DMS153 (cell line): ENCODE measurements around the gene CAND2.
"Not testable (repeated sequence)": the region's sequence is repeated elsewhere in the genome, so short reads cannot be mapped to it uniquely, and the experiment has no call there.

Source experiments
- DNase-seq: peaks from one replicate; lab custom pipeline; 2025; lab: John Stamatoyannopoulos, UW

Gene CAND2

GRCh38 chr3:12862387-12862786 is 65.9 kb downstream of the CAND2 start:
- no peak for DNase-seq

- no peak for DNase-seq
These were observed 68.8 kb downstream of the CAND2 start for GRCh38 chr3:12865271-12865670.

GRCh38 chr3:12866836-12867235 is 70.4 kb downstream of the CAND2 start:
- no peak for DNase-seq

GRCh38 chr3:12868039-12869034 is 71.9 kb downstream of the CAND2 start:
- peak; percentile 54 for DNase-seq

GRCh38 chr3:12869035-12869621 is 72.6 kb downstream of the CAND2 start:
- no peak for DNase-seq

GRCh38 chr3:12870942-12871341 is 74.5 kb downstream of the CAND2 start:
- DNase-seq: no peak

GRCh38 chr3:12871404-12871983 is 75.0 kb downstream of the CAND2 start:
- no peak for DNase-seq

- DNase-seq: no peak
These were observed 79.7 kb downstream of the CAND2 start for GRCh38 chr3:12875857-12876836.

- no peak for DNase-seq
These were observed 80.6 kb downstream of the CAND2 start for GRCh38 chr3:12877040-12877439.

GRCh38 chr3:12878141-12878574 is 81.7 kb downstream of the CAND2 start:
- DNase-seq: no peak

GRCh38 chr3:12878758-12879157 is 82.3 kb downstream of the CAND2 start:
- DNase-seq: not testable (repeated sequence)

GRCh38 chr3:12879191-12879815 is 82.8 kb downstream of the CAND2 start:
- DNase-seq: no peak

- not testable (repeated sequence) for DNase-seq
These were observed 85.4 kb downstream of the CAND2 start for GRCh38 chr3:12881858-12882257.

GRCh38 chr3:12882336-12883310 is 86.1 kb downstream of the CAND2 start:
- no peak for DNase-seq

- no peak for DNase-seq
These were observed 87.8 kb downstream of the CAND2 start for GRCh38 chr3:12884186-12884680.
